Lower leg skin (tissue), 4 donors: ENCODE measurements around the gene PPIF. TPM values are rescaled to one million over a fixed set of nuclear protein-coding genes. Genes with fewer than 3 reads are reported as not detected.

ENCODE experiments used
- DNase-seq, 2 donors: peaks; one replicate each; pipeline ENCODE4 v3.0.0-alpha.2; 2019; ENCODE audit warnings: low spot score in 2 of 2
- H3K4me3 ChIP-seq: fragments of 200-600 bp; sonication (generic); 2 replicates; pipeline ENCODE4 v1.5.1; 2017; ENCODE audit warnings: mild to moderate bottlenecking, low read depth; ENCODE audit not compliant: poor library complexity, severe bottlenecking
- POLR2A ChIP-seq, 2 donors: fragments of 450-650 bp; IDR thresholded peaks; one replicate each; pipeline ENCODE4 v1.6.1; 2016 to 2017; ENCODE audit warnings: antibody characterized with exemption in 2 of 2, mild to moderate bottlenecking in 1 of 2, moderate library complexity in 1 of 2
- WGBS, 2 donors: methylation state at CpG; one replicate each; pipeline ENCODE4 v1.1.5; 2018; 5-methylcytosine and 5-hydroxymethylcytosine counted together
- intact Hi-C: fragments of 100-400 bp; cut with DNase I; formaldehyde crosslinking; loops from one replicate; pipeline ENCODE4 v1.15.0; 2023; ENCODE audit warnings: low total_unique reads
- total RNA-seq, 4 donors: library from RNA; depleted of rRNA; stranded (reverse); fragments of >200 nt; gene quantifications; one replicate each; pipeline ENCODE4 v1.1.0, GENCODE V29; 2016
- TF ChIP-seq, protein P1 (sequence below), 3 donors: fragments of 450-650 bp; IDR thresholded peaks; one replicate each; pipeline ENCODE4 v1.5.1; 2016; ENCODE audit warnings: antibody characterized with exemption in 3 of 3, mild to moderate bottlenecking in 3 of 3, moderate library complexity in 2 of 3

PPIF gene
- total RNA-seq, 4 donors from 2014 or later: 59.3 to 123 (median 78.3) TPM

- 45 to 47% methylated on average over 13 of the region's 13 CpGs for WGBS, 2 donors
- no peak overlapping the region for H3K4me3 ChIP-seq
- DNase-seq: no peak
- intact Hi-C loops: no loop called here
- TF ChIP-seq, protein P1, sequence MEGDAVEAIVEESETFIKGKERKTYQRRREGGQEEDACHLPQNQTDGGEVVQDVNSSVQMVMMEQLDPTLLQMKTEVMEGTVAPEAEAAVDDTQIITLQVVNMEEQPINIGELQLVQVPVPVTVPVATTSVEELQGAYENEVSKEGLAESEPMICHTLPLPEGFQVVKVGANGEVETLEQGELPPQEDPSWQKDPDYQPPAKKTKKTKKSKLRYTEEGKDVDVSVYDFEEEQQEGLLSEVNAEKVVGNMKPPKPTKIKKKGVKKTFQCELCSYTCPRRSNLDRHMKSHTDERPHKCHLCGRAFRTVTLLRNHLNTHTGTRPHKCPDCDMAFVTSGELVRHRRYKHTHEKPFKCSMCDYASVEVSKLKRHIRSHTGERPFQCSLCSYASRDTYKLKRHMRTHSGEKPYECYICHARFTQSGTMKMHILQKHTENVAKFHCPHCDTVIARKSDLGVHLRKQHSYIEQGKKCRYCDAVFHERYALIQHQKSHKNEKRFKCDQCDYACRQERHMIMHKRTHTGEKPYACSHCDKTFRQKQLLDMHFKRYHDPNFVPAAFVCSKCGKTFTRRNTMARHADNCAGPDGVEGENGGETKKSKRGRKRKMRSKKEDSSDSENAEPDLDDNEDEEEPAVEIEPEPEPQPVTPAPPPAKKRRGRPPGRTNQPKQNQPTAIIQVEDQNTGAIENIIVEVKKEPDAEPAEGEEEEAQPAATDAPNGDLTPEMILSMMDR (IDR thresholded peaks at IDR 0.05): no peak
- no peak for TF ChIP-seq POLR2A (IDR thresholded peaks at IDR 0.05)
These were observed 30.4 kb upstream of the PPIF start for GRCh38 chr10:79316671-79317431.

- DNase-seq: no peak
- 96 to 97% methylated on average over 5 of the region's 5 CpGs for WGBS, 2 donors
- intact Hi-C loops: no loop called here
- TF ChIP-seq, protein P1 (IDR thresholded peaks at IDR 0.05): no peak
- TF ChIP-seq POLR2A (IDR thresholded peaks at IDR 0.05): no peak
- no peak overlapping the region for H3K4me3 ChIP-seq
These were observed 28.9 kb upstream of the PPIF start for GRCh38 chr10:79318369-79318768.

DNA sequence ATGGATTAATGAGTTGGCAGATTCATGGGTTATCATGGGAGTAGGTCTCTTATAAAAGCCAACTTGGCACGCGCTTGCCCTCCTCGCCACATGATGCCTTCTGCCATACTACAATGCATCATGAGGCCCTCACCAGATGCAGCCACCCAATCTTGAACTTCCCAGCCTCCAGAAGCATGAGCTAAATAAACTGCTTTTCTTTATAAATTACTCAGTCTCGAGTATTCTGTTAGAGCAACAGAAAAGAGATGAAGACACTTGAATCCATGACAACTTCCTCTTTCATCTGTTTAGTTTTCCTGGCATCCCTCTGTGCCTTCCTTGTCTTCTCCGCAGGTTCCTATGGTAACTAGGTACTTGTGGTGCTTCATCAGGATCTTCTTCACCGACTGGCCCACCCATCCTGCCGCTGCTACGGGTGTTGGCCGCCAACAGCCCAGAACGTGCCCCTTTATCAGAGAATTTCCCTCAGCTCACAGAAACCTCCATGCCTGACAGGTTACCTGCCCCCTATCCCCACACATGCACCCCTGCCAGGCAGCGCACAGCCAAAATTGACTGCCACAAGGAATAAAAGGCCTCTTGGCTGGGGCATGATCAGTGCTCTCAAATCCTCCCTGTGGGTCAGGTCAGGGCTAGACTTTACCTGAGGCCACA lies 28.0 kb upstream of the PPIF start:
- no peak for TF ChIP-seq POLR2A (IDR thresholded peaks at IDR 0.05)
- TF ChIP-seq, protein P1 (IDR thresholded peaks at IDR 0.05): no peak
- intact Hi-C loops: no loop called here
- no peak for DNase-seq
- no peak overlapping the region for H3K4me3 ChIP-seq
- WGBS, 2 donors: 87% methylated on average over 11 of the region's 11 CpGs

- TF ChIP-seq, protein P1 (IDR thresholded peaks at IDR 0.05): no peak
- H3K4me3 ChIP-seq: no peak overlapping the region
- 98 to 100% methylated on average over 2 of the region's 2 CpGs for WGBS, 2 donors
- intact Hi-C loops: no loop called here
- DNase-seq: no peak
These were observed 27.0 kb upstream of the PPIF start for GRCh38 chr10:79320316-79320715.

- WGBS, 2 donors: 57 to 79% methylated on average over 7 of the region's 7 CpGs
- H3K4me3 ChIP-seq: no peak overlapping the region
- DNase-seq: no peak
- intact Hi-C loops: no loop called here
- TF ChIP-seq, protein P1 (IDR thresholded peaks at IDR 0.05): no peak
- no peak for TF ChIP-seq POLR2A (IDR thresholded peaks at IDR 0.05)
These were observed 26.3 kb upstream of the PPIF start for GRCh38 chr10:79320820-79321493.
